PC-9 (cell line): ENCODE measurements around the gene KIAA1217. TPM values are rescaled to one million over a fixed set of nuclear protein-coding genes. Genes with fewer than 3 reads are reported as not detected.

Experiments used
- BruUV-seq: library from RNA; stranded (reverse); fragments of 400-500 nt; replicated peaks from 2 replicates; lab custom pipeline; 2021; lab: Mats Ljungman, UMichigan
- CTCF ChIA-PET: fragments of 300-600 bp; sonication (Branson Sonifier 250); formaldehyde crosslinking; loops from one replicate; lab custom pipeline; 2022; ENCODE audit warnings: antibody characterized with exemption; lab: Charles Lee
- POLR2A ChIA-PET: fragments of 300-600 bp; sonication (Branson Sonifier 250); formaldehyde crosslinking; loops from one replicate; lab custom pipeline; 2022; ENCODE audit warnings: antibody characterized with exemption; ENCODE audit not compliant: unreplicated experiment; lab: Charles Lee
- DNase-seq, 2 experiments: peaks; one replicate each; pipeline versions ENCODE4 v3.0.0 to v3.0.0-alpha.2; 2015 to 2022; ENCODE audit warnings: mixed read lengths in 1 of 2
- H2AFZ ChIP-seq: fragments of 200-600 bp; sonication (generic); 2 replicates; pipeline ENCODE4 v1.8.1; 2017; ENCODE audit warnings: antibody characterized with exemption
- H3F3A ChIP-seq: fragments of 200-600 bp; sonication (generic); 2 replicates; pipeline ENCODE4 v1.8.1; 2017; ENCODE audit warnings: antibody characterized with exemption, mild to moderate bottlenecking, low read depth; ENCODE audit not compliant: insufficient read depth
- H3K27ac ChIP-seq: fragments of 200-600 bp; sonication (generic); 2 replicates; pipeline ENCODE4 v1.6.1; 2016; ENCODE audit warnings: mixed run types
- H3K27me3 ChIP-seq: fragments of 200-600 bp; sonication (generic); 2 replicates; pipeline ENCODE4 v1.6.1; 2016; ENCODE audit warnings: low read depth, mixed run types; ENCODE audit not compliant: insufficient read depth
- H3K36me3 ChIP-seq: fragments of 200-600 bp; sonication (generic); 2 replicates; pipeline ENCODE4 v1.6.1; 2016; ENCODE audit warnings: low read depth, mixed run types
- H3K4me1 ChIP-seq: fragments of 200-600 bp; sonication (generic); replicated peaks from 2 replicates; pipeline ENCODE4 v1.6.1; 2016; ENCODE audit warnings: mixed run types; ENCODE audit not compliant: insufficient read depth
- H3K4me2 ChIP-seq: fragments of 200-600 bp; sonication (generic); 2 replicates; pipeline ENCODE4 v1.6.1; 2017; ENCODE audit warnings: mixed run types
- H3K4me3 ChIP-seq: fragments of 200-600 bp; sonication (generic); 2 replicates; pipeline ENCODE4 v1.6.1; 2016; ENCODE audit warnings: mixed run types
- H3K79me2 ChIP-seq: fragments of 200-600 bp; sonication (generic); 2 replicates; pipeline ENCODE4 v1.6.1; 2017; ENCODE audit warnings: low read depth, mixed run types
- H3K9me2 ChIP-seq: fragments of 200-600 bp; sonication (generic); 2 replicates; pipeline ENCODE4 v1.8.1; 2017; ENCODE audit warnings: mild to moderate bottlenecking; ENCODE audit not compliant: insufficient read depth
- H3K9me3 ChIP-seq: fragments of 200-600 bp; sonication (generic); 2 replicates; pipeline ENCODE4 v1.8.1; 2016; ENCODE audit warnings: low read depth; ENCODE audit not compliant: insufficient read depth
- H4K20me1 ChIP-seq: fragments of 200-600 bp; sonication (generic); 2 replicates; pipeline ENCODE4 v1.8.1; 2017; ENCODE audit not compliant: insufficient read depth
- EZH2 ChIP-seq: fragments of 200-600 bp; sonication (generic); IDR thresholded peaks from 2 replicates; pipeline ENCODE4 v1.8.0; 2017; ENCODE audit warnings: antibody characterized with exemption, low read depth
- intact Hi-C: fragments of 100-400 bp; cut with micrococcal nuclease; formaldehyde crosslinking; loops from one replicate; pipeline ENCODE4 v1.10.0; 2022; ENCODE audit not compliant: unreplicated experiment
- total RNA-seq: library from RNA; stranded (reverse); gene quantifications from 2 replicates; pipeline ENCODE4 v1.2.3, GENCODE V29; 2021
- TF ChIP-seq, protein P1 (sequence below): fragments of 200-600 bp; sonication (generic); conservative IDR thresholded peaks from 2 replicates; pipeline ENCODE4 v1.6.1; 2017; ENCODE audit warnings: mixed run types, antibody characterized with exemption, mild to moderate bottlenecking, moderate library complexity

Gene KIAA1217
- total RNA-seq, 1 experiment from 2014 or later, result 41.1 TPM

DNA sequence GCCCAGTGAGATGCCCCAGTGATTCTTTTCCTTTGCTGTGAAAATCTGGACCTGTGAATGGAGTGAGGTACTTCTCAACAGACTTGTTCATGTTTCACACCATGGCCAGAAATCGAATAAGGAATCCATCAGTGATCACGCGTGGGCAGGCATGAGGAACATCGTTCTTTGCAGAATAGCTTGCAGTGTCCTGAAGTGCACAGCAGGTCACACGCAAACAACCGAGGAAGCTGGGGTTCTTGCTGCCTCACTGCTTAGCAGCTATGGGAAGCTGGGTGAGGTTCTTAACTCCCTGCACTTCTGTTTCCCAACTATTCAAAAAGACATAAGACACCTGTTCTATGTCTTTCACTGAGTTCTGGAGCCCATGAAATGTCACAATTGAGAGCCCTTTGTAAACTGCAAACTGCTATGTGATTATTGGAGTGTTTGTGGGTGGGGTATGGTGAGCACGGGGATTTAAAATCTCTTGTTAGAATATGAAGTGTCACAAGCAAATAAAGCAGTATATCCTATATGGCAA lies 253.4 kb downstream of the KIAA1217 start:
- BruUV-seq, result no TSS peak
- Histone ChIP-seq H3K36me3 (no peaks in the 10 kb centered on the region), H2AFZ (no peak overlapping the region), H4K20me1 (no peaks in the 10 kb centered on the region), H3F3A (peaks cover 50% of the 10 kb centered on the region), H3K9me3 (no peaks in the 10 kb centered on the region; the same call in 1 of the 2 replicates), H3K27ac (no peak overlapping the region), H3K9me2 (no peaks in the 10 kb centered on the region), H3K4me3 (no peak overlapping the region), H3K79me2 (peaks cover 4% of the 10 kb centered on the region), H3K4me1 (peaks cover 52% of the 10 kb centered on the region), H3K27me3 (no peaks in the 10 kb centered on the region), H3K4me2 (no peak overlapping the region)
- DNase-seq, result no peak
- ChIA-PET CTCF (no interaction called here), POLR2A (no interaction called here)
- intact Hi-C loops, result loop anchor here (10.0 kb wide), 1 partner anchor 208 kb away; no protein-coding TSS in a partner anchor
- no peak for TF ChIP-seq EZH2
- TF ChIP-seq, protein P1, sequence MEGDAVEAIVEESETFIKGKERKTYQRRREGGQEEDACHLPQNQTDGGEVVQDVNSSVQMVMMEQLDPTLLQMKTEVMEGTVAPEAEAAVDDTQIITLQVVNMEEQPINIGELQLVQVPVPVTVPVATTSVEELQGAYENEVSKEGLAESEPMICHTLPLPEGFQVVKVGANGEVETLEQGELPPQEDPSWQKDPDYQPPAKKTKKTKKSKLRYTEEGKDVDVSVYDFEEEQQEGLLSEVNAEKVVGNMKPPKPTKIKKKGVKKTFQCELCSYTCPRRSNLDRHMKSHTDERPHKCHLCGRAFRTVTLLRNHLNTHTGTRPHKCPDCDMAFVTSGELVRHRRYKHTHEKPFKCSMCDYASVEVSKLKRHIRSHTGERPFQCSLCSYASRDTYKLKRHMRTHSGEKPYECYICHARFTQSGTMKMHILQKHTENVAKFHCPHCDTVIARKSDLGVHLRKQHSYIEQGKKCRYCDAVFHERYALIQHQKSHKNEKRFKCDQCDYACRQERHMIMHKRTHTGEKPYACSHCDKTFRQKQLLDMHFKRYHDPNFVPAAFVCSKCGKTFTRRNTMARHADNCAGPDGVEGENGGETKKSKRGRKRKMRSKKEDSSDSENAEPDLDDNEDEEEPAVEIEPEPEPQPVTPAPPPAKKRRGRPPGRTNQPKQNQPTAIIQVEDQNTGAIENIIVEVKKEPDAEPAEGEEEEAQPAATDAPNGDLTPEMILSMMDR, result no peak

DNA sequence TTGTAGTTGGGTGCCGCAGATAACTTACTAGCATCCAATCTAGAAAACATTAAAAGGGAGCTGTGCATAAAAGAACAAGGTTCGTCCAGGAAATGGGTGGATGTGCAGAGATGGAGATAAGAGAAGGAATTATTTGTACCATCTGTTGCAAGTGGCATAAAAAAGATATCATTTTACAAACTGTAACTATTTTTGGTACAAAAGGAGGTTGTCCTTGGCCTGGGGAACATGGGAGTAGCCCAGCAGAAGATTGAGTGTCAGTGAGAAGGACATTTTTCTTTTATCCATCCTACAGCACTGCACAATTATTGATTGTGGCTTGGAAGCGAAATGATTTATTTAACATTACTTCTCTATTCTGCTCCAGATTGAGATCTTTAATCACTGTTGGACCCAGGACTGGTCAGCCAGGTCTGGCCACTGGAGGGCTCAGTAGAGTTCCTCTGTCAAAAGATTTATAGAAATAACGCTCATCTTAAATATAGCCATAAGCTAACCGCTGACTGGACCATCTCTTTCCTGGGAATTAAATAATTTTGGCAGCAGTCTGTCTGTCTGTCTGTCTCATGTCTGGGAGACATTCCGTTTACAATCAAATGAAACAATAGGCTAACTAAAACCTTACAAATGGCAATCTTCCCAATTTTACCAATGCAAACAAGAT lies 254.1 kb downstream of the KIAA1217 start:
- ChIA-PET CTCF (no interaction called here), POLR2A (no interaction called here)
- Histone ChIP-seq H3K4me1 (peaks cover 46% of the 10 kb centered on the region), H3K36me3 (no peaks in the 10 kb centered on the region), H4K20me1 (no peaks in the 10 kb centered on the region), H3K4me2 (peak overlapping the region; percentile 91), H3K4me3 (no peak overlapping the region), H3F3A (peaks cover 44% of the 10 kb centered on the region), H3K9me2 (no peaks in the 10 kb centered on the region), H3K27me3 (no peaks in the 10 kb centered on the region), H3K79me2 (peaks cover 11% of the 10 kb centered on the region), H2AFZ (no peak overlapping the region), H3K27ac (peak overlapping the region; percentile 94), H3K9me3 (no peaks in the 10 kb centered on the region; the same call in 1 of the 2 replicates)
- intact Hi-C loops, result loop anchor here (10.0 kb wide), 1 partner anchor 208 kb away; no protein-coding TSS in a partner anchor
- no peak for TF ChIP-seq EZH2
- TF ChIP-seq, protein P1, result no peak
- DNase-seq, result no peak
- BruUV-seq, result no TSS peak

DNA sequence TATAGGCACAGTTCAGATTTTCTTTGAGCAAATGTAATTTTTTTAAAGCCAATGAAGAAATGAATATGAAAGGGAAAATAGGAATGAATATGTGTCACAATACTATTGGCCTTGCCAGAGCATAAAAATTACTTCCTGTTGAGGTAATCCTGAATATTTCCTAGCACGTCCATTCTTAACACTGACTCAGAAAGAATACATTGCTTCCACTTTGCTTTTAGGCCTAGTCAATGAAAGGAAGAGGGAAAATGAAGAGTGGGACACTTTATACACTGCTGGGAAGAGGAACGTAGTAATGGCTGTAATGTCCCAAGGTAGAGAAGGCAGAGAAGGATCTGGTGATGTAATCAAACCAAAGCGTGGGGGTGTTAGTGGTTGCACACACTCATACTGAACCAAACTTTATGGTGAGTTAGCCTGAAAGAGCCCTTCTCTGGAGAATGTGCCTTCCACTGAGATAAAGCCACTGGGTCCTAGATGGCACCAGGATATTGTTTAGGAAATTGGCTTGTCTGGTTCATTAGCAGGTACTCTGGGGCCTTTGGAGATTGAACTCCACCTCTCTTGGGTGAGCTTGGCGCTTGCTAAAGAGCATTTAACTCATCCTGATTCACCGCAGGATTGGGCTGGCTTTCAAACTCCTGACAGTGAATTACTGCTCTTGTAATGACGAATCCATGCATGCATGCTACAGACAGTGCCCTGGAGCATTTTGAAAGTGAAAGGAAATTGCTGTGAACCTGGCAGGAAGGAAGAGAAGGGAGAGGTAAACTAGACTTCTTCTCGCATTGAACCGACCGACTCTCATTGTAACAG lies 254.9 kb downstream of the KIAA1217 start:
- ChIA-PET CTCF (no interaction called here), POLR2A (no interaction called here)
- Histone ChIP-seq H3K9me3 (no peaks in the 10 kb centered on the region; the same call in 1 of the 2 replicates), H3K36me3 (no peaks in the 10 kb centered on the region), H3K79me2 (peaks cover 18% of the 10 kb centered on the region), H3K9me2 (no peaks in the 10 kb centered on the region), H3K27me3 (no peaks in the 10 kb centered on the region), H3F3A (peaks cover 39% of the 10 kb centered on the region), H2AFZ (no peak overlapping the region), H3K4me2 (peak overlapping the region; percentile 91), H3K27ac (peak overlapping the region; percentile 94), H4K20me1 (no peaks in the 10 kb centered on the region), H3K4me1 (peaks cover 46% of the 10 kb centered on the region), H3K4me3 (no peak overlapping the region)
- TF ChIP-seq, protein P1, result no peak
- no peak for TF ChIP-seq EZH2
- intact Hi-C loops, result loop anchor here (1.0 to 10.0 kb wide), 4 partner anchors 31 to 209 kb away; no protein-coding TSS in a partner anchor
- peak; percentile 58 to 82 for DNase-seq
- no TSS peak for BruUV-seq
